ENCODE results near the gene PLIN3.
"Not testable (repeated sequence)": the region's sequence is repeated elsewhere in the genome, so short reads cannot be mapped to it uniquely, and the experiment has no call there.

The PLIN3 gene

DNA sequence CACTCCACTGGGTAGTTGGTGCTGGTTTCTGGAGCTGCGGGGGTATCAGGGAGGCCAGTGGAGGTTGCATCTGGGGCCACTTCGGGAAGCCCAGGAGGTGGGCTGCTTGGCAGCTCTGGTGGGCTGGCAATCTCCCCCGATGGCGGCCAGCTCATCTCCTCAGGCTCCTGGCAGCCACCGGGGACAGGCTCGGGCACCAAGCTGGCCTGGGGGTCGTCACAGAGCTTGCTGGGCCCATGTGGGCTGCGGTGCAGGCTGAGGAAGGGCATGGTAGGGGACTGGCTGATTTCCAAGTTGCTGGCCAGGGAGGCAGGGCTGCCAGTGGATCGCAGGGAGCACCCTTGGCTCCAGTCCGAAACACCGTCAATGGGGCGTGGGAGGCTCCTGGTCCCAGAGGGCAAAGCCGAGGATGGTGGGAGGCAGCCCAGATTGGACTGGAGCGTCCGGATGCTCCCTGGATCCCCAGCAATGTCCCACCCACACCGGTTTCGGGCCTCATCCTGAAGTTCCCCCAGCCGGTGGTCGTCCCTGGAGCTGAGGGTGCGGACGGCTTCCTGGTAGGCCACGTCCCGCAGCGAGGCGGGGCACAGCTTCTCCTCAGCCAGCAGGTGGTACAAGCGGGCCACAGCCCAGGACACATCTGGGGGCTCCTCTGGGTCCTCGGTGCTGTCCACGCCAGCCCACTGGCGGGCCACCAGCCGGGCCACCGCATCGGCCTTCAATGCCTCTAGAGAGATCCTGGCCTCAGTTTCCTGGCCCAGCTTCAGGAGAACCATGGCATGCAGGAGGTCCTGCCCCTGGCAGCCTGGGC, 49.8 kb downstream of the PLIN3 start:
- DNase-seq (ENCODE audit: low read depth, low spot score), result no peak

DNA sequence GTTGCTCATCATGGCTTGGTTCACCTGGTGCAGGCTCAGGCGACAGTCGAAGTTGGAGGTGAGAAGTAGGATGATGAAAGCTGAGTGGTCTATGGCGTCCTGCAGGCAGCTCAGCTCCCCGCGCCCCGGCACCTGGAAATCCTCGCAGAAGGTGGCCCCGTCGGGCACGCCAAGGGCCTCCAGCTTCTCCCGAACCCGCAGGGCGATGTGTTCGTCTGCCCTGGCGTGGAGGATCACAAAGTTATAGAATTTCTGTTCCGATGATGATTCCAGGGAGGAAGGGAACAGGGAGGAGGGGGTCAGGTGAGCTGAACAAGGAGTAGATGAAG, 50.6 kb downstream of the PLIN3 start:
- DNase-seq (ENCODE audit: low read depth, low spot score), result no peak
- H3K4me3 ChIP-seq (ENCODE audit: low read length), result no peak overlapping the region

More for the DNA sequence above, 49.8 kb downstream of the PLIN3 start:
- no peak overlapping the region for H3K4me3 ChIP-seq (ENCODE audit: low read length)

DNA sequence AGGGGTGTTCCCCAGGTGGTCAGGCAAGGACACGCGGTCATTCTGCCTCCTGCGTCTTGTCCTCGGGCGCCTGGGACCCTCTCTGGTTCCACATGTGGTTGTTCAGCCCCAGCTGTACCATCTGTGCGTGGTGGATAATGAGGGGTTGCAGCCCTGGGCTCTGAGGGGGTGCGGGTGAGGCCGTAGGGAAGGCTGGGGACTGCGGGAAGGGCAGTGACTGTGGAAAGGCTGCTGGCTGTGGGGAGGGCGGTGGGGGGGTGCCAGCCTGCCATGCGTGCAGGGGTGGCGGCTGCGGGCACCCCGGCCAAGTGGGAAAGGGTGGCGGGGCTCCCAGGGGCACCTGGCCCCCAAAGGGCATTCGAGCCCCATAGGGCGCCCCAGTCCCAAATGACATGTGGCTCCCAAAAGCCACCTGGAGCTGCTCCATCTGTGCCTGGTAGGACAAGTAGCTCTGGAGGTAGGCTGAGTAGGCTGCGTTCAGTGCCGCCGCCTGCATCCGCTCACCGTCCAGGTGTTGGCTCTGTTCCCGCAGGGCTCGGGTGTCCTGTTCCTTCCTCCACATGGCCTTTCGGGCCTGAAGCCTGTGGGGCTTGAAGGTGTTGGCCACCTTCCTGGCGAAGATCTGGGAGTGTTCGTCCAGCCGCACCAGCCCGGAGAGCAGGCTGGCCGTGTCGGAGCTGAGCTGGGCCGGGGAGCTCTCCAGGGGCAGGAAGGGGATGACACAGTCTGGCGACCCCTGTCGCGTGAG, 51.1 kb downstream of the PLIN3 start:
- no peak for DNase-seq (ENCODE audit: low read depth, low spot score)
- H3K4me3 ChIP-seq (ENCODE audit: low read length), result no peak overlapping the region

DNA sequence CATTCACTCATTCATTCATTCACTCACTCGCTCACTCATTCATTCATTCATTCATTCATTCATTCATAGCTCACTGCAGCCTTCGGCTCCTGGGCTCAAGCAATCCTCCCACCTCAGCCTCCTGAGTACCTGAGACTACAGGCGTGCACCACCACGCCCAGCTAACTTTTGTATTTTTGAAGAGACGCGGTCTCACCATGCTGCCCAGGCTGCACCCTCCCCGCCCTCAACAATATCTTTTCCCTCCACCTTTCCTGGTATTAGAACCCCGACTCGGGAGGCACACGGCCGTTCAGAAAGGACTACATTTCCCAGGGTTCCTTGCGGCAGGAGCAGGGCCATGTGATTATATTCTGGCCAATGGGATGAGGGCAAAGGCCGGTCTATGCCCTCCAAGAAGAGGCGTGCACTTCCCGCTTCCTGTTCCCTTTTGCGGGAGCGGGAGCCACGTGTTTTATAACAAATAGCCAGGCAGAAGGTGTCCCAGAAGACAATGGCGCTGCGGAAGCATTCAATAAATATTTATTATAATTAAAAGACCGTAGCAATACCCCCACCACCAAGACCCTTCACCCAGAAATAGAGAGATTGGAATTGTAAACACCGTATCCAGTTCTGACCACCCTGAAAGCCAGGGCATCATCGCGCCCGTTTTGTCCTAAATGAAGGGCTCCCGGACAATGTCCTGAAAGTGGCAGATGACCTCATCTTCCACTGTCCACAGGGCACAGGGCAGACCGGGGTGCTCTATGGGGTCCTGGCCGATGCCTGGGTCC, 51.9 kb downstream of the PLIN3 start:
- peak; percentile 91 for DNase-seq (ENCODE audit: low read depth, low spot score)
- peak overlapping the region; percentile 48 for H3K4me3 ChIP-seq (ENCODE audit: low read length)

DNA sequence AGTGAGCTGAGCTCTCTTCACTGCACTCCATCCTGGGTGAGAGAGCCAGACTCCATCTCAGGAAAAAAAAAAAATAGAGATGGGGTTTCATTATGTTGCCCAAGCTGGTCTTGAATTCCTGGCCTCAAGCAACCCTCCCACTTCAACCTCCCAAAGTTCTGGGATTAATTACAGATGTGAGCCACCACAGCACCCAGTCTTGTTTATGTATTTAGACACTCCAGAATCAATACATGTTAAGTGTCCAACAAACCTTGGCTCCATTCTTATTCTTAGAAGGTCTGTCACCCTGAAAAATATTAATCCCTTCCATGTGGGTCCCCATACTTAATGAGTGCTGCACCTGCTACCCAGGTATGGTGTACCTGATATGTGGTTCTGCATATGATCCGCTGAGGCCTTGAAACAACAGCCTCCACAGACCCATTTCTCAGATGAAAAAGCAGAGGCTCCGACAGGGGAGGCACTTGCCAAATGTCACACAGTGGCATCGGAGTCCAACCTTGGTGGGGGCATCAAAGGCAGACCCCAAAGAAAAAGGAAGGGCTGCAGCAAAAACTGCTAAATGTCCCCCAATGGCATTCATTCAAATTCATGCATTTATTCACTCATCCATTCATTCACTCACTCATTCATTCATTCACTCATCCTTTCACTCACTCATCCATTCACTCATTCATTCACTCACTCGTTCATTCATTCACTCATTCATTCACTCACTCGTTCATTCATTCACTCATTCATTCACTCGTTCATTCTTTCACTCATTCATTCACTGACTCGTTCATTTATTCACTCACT, 52.6 kb downstream of the PLIN3 start:
- DNase-seq (ENCODE audit: low read depth, low spot score), result no peak
- peak overlapping the region; percentile 48 for H3K4me3 ChIP-seq (ENCODE audit: low read length)

DNA sequence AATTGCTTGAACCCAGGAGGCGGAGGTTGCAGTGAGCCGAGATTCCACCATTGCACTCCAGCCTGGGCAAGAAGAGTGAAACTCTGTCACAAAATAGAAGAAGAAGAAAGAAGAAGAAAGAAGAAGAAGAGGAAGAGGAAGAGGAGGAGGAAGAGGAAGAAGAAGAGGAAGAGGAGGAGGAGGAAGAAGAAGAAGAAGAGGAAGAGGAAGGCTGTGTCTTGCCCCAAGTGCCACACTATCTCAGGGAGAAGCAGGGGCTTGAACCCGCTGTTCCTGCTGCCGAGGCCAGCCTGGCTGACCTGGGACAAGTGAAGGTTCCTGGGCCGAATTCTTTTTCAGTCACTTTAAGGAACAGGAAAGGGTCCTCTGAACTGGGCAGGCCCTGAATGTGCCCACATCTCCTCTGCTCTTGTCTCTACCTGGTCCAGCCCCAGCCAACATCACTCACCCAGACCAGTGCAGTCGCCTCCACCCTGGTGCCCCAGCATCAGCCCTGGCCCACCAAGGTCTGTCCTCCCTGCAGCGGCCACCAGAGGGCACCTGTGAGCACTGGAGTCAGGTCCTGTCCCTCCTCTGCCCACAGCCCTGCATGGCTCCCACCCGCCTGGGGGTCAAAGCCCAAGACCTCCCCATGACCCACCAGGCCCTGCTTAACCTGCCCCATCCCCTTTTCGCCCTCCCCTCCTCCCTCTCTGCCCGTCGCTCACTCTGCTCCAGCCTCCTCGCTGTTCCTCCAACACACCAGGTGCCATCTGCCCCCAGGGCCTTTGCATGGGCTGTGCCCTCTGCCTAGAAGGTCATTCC, 55.9 kb downstream of the PLIN3 start:
- no peak overlapping the region for H3K4me3 ChIP-seq (ENCODE audit: low read length)
- peak; percentile 31 for DNase-seq (ENCODE audit: low read depth, low spot score)

DNA sequence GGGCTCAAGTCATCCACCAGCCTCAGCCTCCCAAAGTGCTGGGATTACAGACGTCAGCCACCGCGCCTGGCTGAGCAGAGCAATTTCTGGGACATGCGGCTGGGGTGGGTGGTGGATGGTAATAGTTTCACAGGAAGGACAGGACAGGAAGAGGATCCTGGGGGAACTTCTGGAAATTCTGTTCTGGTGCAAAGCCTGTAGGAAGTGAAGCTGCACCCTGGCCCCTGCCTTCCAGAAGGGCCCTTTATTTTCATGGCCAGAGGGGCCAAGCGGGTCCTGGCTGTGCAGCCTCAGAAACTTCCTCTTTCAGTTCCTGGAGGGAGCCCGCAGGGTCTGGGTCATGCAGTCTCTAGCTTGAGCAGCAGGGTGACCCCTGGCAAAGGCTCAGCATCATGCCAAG, 60.3 kb downstream of the PLIN3 start:
- no peak overlapping the region for H3K4me3 ChIP-seq (ENCODE audit: low read length)
- DNase-seq (ENCODE audit: low read depth, low spot score), result no peak

DNA sequence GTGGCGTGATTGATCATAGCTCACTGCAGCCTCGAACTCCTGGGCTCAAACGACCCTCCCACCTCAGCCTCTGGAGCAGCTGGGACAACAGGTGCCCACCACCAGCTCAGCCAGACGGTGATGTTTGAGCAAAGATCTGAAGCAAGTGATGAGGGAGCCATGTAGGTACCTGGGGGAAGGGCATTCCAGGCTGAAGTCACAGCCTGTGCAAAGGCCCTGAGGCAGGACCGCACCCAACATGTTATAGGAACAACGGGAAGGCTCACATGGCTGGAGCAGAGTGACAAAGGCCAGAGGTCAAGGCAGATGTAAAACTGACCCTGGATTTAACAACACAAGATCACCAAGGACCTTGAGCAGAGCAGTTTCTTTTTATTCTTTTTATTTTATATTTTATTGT, 61.1 kb downstream of the PLIN3 start:
- DNase-seq (ENCODE audit: low read depth, low spot score), result no peak
- H3K4me3 ChIP-seq (ENCODE audit: low read length), result no peak overlapping the region

DNA sequence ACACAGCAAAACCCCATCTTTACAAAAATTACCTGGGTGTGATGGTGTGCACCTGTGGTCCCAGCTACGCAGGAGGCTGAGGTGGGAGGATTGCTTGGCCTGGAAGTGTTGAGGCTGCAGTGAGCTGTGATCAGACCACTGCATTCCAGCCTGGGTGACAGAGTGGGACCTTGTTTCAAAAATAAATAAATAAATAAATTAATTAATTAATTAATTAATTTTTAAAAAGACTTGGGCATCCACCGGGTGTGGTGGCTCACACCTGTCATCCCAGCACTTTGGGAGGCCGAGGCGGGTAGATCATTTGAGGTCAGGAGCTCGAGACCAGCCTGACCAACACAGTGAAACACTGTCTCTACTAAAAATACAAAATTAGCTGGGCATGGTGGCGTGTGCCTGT, 62.3 kb downstream of the PLIN3 start:
- not testable (repeated sequence) for DNase-seq (ENCODE audit: low read depth, low spot score); H3K4me3 ChIP-seq (ENCODE audit: low read length)

DNA sequence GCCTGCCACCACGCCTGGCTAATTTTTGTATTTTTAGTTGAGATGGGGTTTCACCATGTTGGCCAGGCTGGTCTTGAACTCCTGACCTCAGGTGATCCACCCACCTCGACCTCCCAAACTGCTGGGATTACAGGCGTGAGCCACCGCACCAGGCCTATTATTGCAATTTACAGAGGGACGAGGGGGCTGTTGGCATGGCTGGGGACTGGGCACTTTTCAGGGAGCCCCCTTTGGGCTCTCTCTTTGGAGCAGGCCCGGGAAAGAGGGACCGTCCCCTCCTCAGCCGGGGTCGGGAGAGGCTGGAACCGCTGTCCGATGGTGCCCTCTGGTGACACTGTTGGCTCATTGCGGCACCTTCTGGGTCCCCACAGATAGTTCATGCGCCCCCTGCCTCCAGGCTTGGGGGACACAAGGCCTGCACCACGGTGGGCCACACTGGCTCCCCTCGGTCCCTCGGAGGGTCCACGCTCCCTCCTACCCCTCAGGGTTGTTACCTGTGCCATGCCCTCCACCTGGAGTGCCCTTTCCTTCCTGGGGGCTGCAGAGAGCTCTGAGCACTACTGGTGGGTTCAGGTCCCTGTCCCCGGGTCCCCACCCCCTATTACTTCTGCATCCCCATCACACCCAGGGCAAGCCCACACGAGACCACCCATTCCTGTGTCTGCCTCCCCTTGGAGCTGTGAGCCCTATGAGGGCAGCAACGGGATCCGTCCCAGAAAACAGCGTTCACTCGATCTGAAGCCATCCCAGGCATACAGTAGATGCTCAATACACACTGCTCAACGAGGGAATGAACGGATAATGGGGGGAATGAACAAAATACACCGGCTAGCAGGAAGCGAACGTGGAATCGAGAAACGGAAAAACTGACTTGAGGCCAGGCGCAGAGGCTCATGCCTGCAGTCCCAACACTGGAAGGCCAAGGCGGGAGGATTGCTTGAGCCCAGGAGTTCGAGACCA, 63.5 kb downstream of the PLIN3 start:
- DNase-seq (ENCODE audit: low read depth, low spot score), result peak; percentile 61
- H3K4me3 ChIP-seq (ENCODE audit: low read length), result no peak overlapping the region

DNA sequence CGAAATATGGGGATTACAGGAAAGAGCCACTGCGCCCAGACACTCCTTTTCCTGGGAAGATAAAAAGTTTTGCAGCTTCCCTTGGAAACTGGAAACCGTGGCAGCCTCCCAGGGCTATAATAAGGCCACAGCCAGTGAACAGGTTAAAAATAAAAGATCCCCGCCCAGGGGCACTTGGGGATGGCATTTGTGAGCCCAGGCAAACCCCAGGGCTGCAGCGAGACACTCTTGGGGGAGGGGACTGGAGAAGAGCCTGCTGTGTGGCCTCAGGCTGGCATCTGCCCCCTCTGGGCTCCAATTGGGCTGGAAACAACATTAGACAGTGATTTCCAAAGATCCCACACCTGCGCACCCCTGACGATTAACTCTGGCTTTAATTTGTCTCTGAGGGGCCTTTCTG, 64.8 kb downstream of the PLIN3 start:
- no peak overlapping the region for H3K4me3 ChIP-seq (ENCODE audit: low read length)
- DNase-seq (ENCODE audit: low read depth, low spot score), result no peak

DNA sequence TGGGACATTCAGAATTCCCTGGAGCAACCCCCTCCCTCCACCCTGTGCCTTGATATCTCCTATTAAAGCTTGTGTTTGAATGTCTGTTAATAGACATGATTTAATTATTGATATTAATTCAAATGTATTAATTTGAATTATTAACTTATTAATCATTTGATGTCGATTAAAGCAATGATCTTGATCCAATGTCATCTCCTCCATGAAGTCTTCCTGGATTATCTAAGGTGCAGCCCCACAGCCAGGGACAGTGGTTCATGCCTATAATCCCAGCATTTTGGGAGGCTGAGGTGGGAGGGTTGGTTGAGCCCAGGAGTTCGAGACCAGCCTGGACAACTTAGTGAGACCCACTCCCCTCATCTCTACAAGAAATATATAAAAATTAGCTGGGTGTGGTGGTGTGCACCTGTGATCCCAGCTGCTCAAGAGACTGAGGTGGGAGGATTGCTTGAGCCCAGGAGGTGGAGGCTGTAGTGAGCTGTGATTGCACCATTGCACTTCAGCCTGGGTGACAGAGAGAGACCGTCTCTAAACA, 66.3 kb downstream of the PLIN3 start:
- H3K4me3 ChIP-seq (ENCODE audit: low read length), result no peak overlapping the region
- DNase-seq (ENCODE audit: low read depth, low spot score), result no peak

DNA sequence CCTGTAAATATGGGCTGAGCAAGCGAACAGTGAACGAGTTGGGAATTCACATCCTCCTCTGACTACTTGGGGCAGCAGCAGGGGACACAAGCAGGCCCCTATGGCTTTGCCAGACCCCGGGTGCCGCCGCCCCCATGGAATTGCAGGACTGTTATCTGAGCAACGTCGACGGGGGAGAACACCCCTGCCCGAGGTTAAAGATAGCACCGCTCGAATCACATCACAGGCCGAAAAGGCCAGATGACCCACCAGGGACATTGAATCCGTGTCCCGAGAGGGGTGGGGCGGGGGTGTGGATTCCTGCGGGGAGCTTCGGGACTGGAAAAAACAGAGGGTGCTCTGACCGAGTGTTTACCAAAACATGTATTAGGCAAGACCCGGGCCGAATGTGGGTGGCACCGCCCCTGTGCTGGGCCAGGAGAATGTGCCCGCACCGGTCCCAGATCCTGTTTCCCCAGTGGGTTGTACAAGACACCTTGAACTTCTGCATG, 66.8 kb downstream of the PLIN3 start:
- H3K4me3 ChIP-seq (ENCODE audit: low read length), result no peak overlapping the region
- DNase-seq (ENCODE audit: low read depth, low spot score), result no peak

DNA sequence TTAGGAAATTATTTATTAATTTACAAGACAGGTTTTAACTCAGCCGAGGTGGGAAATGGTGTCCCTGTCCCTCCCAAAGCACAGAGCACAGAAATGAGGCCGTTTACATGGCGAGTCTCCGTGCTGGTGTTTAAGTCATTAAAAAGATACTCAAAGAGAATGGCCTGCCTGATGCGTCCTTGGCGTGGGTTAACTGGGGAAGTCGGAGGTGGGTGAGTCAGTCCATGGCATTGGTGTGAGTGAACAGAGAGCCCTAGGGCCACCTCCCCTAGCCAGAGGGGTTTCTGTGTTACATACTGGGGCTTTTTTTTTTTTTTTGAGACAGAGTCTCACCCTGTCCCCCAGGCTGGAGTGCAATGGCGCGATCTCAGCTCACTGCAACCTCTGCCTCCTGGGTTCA, 72.1 kb downstream of the PLIN3 start:
- no peak for DNase-seq (ENCODE audit: low read depth, low spot score)
- no peak overlapping the region for H3K4me3 ChIP-seq (ENCODE audit: low read length)

DNA sequence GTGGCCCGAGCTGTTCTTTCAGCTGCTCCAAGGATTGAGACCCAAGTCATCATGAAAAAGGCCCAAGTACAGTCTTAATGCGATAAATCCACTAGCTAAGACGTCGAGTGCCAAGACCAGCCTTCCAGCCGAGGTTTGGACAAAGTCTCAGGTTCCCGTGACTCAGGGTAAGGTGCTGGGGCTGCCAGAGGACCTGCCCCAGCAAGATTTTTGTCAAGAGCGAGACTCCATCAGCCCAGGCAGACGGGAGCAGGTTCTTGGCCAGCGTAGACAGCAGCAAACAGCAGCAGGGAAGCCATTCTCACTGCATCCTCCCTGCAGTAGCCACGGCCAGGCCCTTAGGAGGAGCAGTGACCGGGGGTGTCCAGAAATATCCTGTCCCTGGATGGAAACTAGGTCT, 72.5 kb downstream of the PLIN3 start:
- no peak for DNase-seq (ENCODE audit: low read depth, low spot score)
- no peak overlapping the region for H3K4me3 ChIP-seq (ENCODE audit: low read length)

DNA sequence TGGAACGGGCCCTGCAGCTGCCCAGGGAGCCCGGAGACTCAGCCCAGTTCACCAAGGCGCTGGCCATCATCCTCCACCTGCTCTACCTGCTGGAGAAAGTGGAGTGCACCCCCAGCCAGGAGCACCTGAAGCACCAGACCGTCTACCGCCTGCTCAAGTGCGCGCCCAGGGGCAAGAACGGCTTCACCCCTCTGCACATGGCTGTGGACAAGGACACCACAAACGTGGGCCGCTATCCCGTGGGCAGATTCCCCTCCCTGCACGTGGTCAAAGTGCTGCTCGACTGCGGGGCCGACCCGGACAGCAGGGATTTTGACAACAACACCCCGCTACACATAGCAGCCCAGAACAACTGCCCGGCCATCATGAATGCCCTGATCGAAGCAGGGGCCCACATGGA, 74.2 kb downstream of the PLIN3 start:
- H3K4me3 ChIP-seq (ENCODE audit: low read length); DNase-seq (ENCODE audit: low read depth, low spot score): not testable (repeated sequence)

DNA sequence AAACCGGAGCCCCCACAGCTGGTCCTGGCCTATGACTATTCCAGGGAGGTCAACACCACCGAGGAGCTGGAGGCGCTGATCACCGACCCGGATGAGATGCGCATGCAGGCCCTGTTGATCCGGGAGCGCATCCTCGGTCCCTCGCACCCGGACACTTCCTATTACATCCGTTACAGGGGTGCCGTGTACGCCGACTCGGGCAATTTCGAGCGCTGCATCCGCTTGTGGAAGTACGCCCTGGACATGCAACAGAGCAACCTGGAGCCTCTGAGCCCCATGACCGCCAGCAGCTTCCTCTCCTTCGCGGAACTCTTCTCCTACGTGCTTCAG, 74.6 kb downstream of the PLIN3 start:
- H3K4me3 ChIP-seq (ENCODE audit: low read length), result peak overlapping the region; percentile 73

More for the DNA sequence above, 74.6 kb downstream of the PLIN3 start:
- not testable (repeated sequence) for DNase-seq (ENCODE audit: low read depth, low spot score)

All from Jurkat, Clone E6-1 (cell line).